ENCODE results near the gene INPP5A. TPM values are rescaled to one million over a fixed set of nuclear protein-coding genes. Genes with fewer than 3 reads are reported as not detected.

Gene INPP5A
- total RNA-seq, 1 donor from 2014 or later = 36.3 TPM

- Mint-ChIP-seq H3K27me3 (ENCODE audit: unreplicated experiment) (peaks cover 5% of the 10 kb centered on the region), H3K4me3 (ENCODE audit: unreplicated experiment) (no peak overlapping the region), H3K9me3 (ENCODE audit: unreplicated experiment) (peaks cover 3% of the 10 kb centered on the region), H3K4me1 (ENCODE audit: low read depth, unreplicated experiment) (peaks cover 15% of the 10 kb centered on the region), H3K27ac (ENCODE audit: unreplicated experiment) (no peak overlapping the region), H3K36me3 (ENCODE audit: unreplicated experiment) (peaks cover 11% of the 10 kb centered on the region)
- DNase-seq = no peak
- no peak for TF ChIP-seq CTCF (IDR thresholded peaks at IDR 0.05; ENCODE audit: partially characterized antibody, unreplicated experiment)
Measured at GRCh38 chr10:132827861-132828539, 290.4 kb downstream of the INPP5A start.

DNA sequence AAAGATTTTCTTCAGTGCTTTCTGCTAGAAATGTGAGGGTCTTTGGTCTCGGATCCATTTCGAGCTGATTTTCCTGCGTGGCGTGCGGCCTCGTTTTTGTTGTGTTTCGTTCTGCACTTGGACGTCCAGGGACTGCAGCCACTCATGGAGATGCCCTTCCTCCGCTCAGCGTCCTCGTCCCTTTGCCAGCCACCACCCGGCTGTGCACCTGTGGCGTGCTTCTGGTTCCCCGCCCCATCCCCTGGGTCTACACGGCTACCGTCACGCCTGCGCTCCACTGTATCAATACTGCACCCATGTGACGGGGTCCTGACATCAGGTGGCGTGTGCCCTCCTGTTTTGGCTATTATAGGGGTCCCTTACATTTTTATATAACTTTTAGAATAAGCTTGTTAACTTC is 291.1 kb downstream of the INPP5A start:
- TF ChIP-seq CTCF (IDR thresholded peaks at IDR 0.05; ENCODE audit: partially characterized antibody, unreplicated experiment) = no peak
- DNase-seq = no peak
- Mint-ChIP-seq H3K9me3 (ENCODE audit: unreplicated experiment) (peaks cover 3% of the 10 kb centered on the region), H3K4me1 (ENCODE audit: low read depth, unreplicated experiment) (peaks cover 15% of the 10 kb centered on the region), H3K27ac (ENCODE audit: unreplicated experiment) (no peak overlapping the region), H3K27me3 (ENCODE audit: unreplicated experiment) (peaks cover 6% of the 10 kb centered on the region), H3K4me3 (ENCODE audit: unreplicated experiment) (no peak overlapping the region), H3K36me3 (ENCODE audit: unreplicated experiment) (peaks cover 11% of the 10 kb centered on the region)

- Mint-ChIP-seq H3K27me3 (ENCODE audit: unreplicated experiment) (peaks cover 6% of the 10 kb centered on the region), H3K36me3 (ENCODE audit: unreplicated experiment) (peaks cover 11% of the 10 kb centered on the region), H3K9me3 (ENCODE audit: unreplicated experiment) (peaks cover 3% of the 10 kb centered on the region), H3K27ac (ENCODE audit: unreplicated experiment) (peak overlapping the region; percentile 11), H3K4me3 (ENCODE audit: unreplicated experiment) (no peak overlapping the region), H3K4me1 (ENCODE audit: low read depth, unreplicated experiment) (peaks cover 15% of the 10 kb centered on the region)
- TF ChIP-seq CTCF (IDR thresholded peaks at IDR 0.05; ENCODE audit: partially characterized antibody, unreplicated experiment) = no peak
- DNase-seq = peak; percentile 51
Measured at GRCh38 chr10:132829403-132829802, 291.8 kb downstream of the INPP5A start.

- peaks cover 10% of the 10 kb centered on the region for H3K27me3 Mint-ChIP-seq (ENCODE audit: unreplicated experiment)
Measured at GRCh38 chr10:132832186-132832969, 294.8 kb downstream of the INPP5A start.

More at GRCh38 chr10:132832186-132832969, 294.8 kb downstream of the INPP5A start:
- peak; percentile 16 for DNase-seq
- peaks cover 11% of the 10 kb centered on the region for H3K36me3 Mint-ChIP-seq (ENCODE audit: unreplicated experiment)
- no peak overlapping the region for H3K4me3 Mint-ChIP-seq (ENCODE audit: unreplicated experiment)
- TF ChIP-seq CTCF (IDR thresholded peaks at IDR 0.05; ENCODE audit: partially characterized antibody, unreplicated experiment) = no peak
- peaks cover 6% of the 10 kb centered on the region for H3K9me3 Mint-ChIP-seq (ENCODE audit: unreplicated experiment)
- peaks cover 19% of the 10 kb centered on the region for H3K4me1 Mint-ChIP-seq (ENCODE audit: low read depth, unreplicated experiment)
- H3K27ac Mint-ChIP-seq (ENCODE audit: unreplicated experiment) = no peak overlapping the region

Other genes starting within 250 kb of the INPP5A start
- gene STK32C, start 229.8 kb upstream of the INPP5A start, total RNA-seq (ENCODE audit: unreplicated experiment) = 69.2 TPM
- 13.8 TPM for gene LRRC27, start 205.6 kb upstream of the INPP5A start, total RNA-seq (ENCODE audit: unreplicated experiment)
- 49.4 TPM for gene PWWP2B, start 140.6 kb upstream of the INPP5A start, total RNA-seq (ENCODE audit: unreplicated experiment)
- 6.2 TPM for gene NKX6-2, start 248.4 kb downstream of the INPP5A start, total RNA-seq (ENCODE audit: unreplicated experiment)